ENCODE measurements around the gene G0S2. TPM values are rescaled to one million over a fixed set of nuclear protein-coding genes. Genes with fewer than 3 reads are reported as not detected.

Gene G0S2
- total RNA-seq, 1 experiment from 2014 or later, result 0.35 TPM

- H3K23me2 ChIP-seq (ENCODE audit: insufficient read length, low read depth, low read length, poor library complexity, severe bottlenecking), result peaks cover 14% of the 10 kb centered on the region
- H2BK15ac ChIP-seq (ENCODE audit: low read depth, low read length), result no peak overlapping the region
- no peak overlapping the region for H2BK120ac ChIP-seq (ENCODE audit: low read depth, low read length, poor library complexity, severe bottlenecking)
- H3T11ph ChIP-seq (ENCODE audit: low read length), result no peak overlapping the region
- H2BK5ac ChIP-seq (ENCODE audit: insufficient read length, low read length), result no peak overlapping the region
- H3K4me1 ChIP-seq (ENCODE audit: insufficient read depth, low read length), result peaks cover 5% of the 10 kb centered on the region; the same call in 1 of the 2 replicates
- peak; percentile 57 for DNase-seq
- no peaks in the 10 kb centered on the region for H3K36me3 Mint-ChIP-seq (ENCODE audit: insufficient read depth in 1 of 3, low read depth in 3 of 3)
- peak overlapping the region; percentile 92 for H3K4me2 ChIP-seq (ENCODE audit: insufficient read depth, insufficient read length, low read length)
- no CpG with 5 or more reads among the region's 34 CpGs for WGBS (ENCODE audit: extremely low coverage, insufficient read length, low lambda C conversion rate)
- no peak overlapping the region for H3K23ac ChIP-seq (ENCODE audit: insufficient read length, low read depth, low read length)
- H3K79me2 ChIP-seq (ENCODE audit: insufficient read depth, low read length), result no peaks in the 10 kb centered on the region
- no peaks in the 10 kb centered on the region for H3K9me3 ChIP-seq (ENCODE audit: control insufficient read depth, low read depth, low read length)
- no peak overlapping the region for H4K8ac ChIP-seq (replicated peaks; ENCODE audit: insufficient read length, low read depth, low read length)
- H4K20me1 ChIP-seq (ENCODE audit: control insufficient read depth, insufficient read depth, insufficient read length), result no peaks in the 10 kb centered on the region
- no peak overlapping the region for H4K91ac ChIP-seq (ENCODE audit: insufficient read length, low read depth, low read length)
- H3K56ac ChIP-seq (ENCODE audit: insufficient read length, low read depth, low read length), result no peak overlapping the region
- peaks cover 97% of the 10 kb centered on the region for H3K27me3 Mint-ChIP-seq (ENCODE audit: low read depth)
- peak overlapping the region; percentile 13 for H3K9ac ChIP-seq (ENCODE audit: extremely low read depth, insufficient read length, low read length)
- no peak for TF ChIP-seq CTCF (conservative IDR thresholded peaks at IDR 0.05)
- H2BK12ac ChIP-seq (ENCODE audit: insufficient read length, low read depth, low read length), result no peak overlapping the region
- peaks cover 13 to 21% of the 10 kb centered on the region in 2 experiments for H3K4me1 Mint-ChIP-seq
- H4K5ac ChIP-seq (ENCODE audit: insufficient read length, low read depth, low read length), result no peak overlapping the region
- peaks cover 34% of the 10 kb centered on the region for H3K27me3 ChIP-seq (ENCODE audit: insufficient read depth, low read length)
- H2BK20ac ChIP-seq (ENCODE audit: low read depth, low read length, poor library complexity, severe bottlenecking), result no peak overlapping the region
- H3K4ac ChIP-seq (ENCODE audit: low read depth, low read length), result no peak overlapping the region
- no peak overlapping the region for H3K27ac Mint-ChIP-seq
- H3K9me3 Mint-ChIP-seq, result no peaks in the 10 kb centered on the region; a peak in 2 of 5 replicates
- no peaks in the 10 kb centered on the region for H3K79me1 ChIP-seq (ENCODE audit: insufficient read depth, low read depth, low read length, poor library complexity, severe bottlenecking)
- no peak overlapping the region for H3K18ac ChIP-seq (ENCODE audit: insufficient read length, low read depth, low read length)
- peak overlapping the region; percentile 64 to 83 for H3K4me3 Mint-ChIP-seq
- H2AK5ac ChIP-seq (ENCODE audit: insufficient read length, low read length), result no peak overlapping the region
- peak overlapping the region; percentile 44; the same call in 1 of the 2 replicates for H3K14ac ChIP-seq (ENCODE audit: insufficient read depth, low read length)
- no peak overlapping the region for H3K27ac ChIP-seq (ENCODE audit: insufficient read length, low read depth, low read length)
- no peak overlapping the region for H2AFZ ChIP-seq (ENCODE audit: low read length)
These were observed 448 bp downstream of the G0S2 start for GRCh38 chr1:209675565-209676154.
